Measurements from ENCODE around the gene XG.
A peak's percentile ranks its signal among the peaks of the same experiment; 100 is the strongest.
"Not testable (repeated sequence)": the region's sequence is repeated elsewhere in the genome, so short reads cannot be mapped to it uniquely, and the experiment has no call there.

The XG gene

DNA sequence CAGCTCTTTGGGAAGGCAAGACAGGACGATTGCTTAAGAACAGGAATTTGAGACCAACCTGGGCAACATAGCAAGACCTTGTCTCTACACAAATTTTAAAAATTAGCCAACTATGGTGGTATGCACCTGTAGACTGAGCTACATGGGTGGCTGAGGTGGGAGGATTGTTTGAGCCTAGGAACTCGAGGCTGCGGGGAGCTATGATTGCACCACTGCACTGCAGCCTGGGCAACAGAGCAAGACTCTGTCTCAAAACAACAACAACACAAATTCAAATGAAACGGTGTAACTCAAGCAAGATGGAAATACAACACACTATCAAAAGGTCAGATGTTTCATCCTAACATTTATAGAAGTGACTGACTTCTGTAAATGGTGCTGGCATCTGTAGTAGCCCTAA is 37.1 kb downstream of the XG start:
- Mint-ChIP-seq H3K36me3 (ENCODE audit: low read depth) (no peaks in the 10 kb centered on the region), H3K27me3 (ENCODE audit: low read depth, poor library complexity) (peaks cover 4% of the 10 kb centered on the region), H3K4me3 (no peak overlapping the region), H3K4me1 (peaks cover 25% of the 10 kb centered on the region), H3K27ac (no peak overlapping the region), H3K9me3 (no peaks in the 10 kb centered on the region)
- no peak for DNase-seq
- TF ChIP-seq, protein P1, sequence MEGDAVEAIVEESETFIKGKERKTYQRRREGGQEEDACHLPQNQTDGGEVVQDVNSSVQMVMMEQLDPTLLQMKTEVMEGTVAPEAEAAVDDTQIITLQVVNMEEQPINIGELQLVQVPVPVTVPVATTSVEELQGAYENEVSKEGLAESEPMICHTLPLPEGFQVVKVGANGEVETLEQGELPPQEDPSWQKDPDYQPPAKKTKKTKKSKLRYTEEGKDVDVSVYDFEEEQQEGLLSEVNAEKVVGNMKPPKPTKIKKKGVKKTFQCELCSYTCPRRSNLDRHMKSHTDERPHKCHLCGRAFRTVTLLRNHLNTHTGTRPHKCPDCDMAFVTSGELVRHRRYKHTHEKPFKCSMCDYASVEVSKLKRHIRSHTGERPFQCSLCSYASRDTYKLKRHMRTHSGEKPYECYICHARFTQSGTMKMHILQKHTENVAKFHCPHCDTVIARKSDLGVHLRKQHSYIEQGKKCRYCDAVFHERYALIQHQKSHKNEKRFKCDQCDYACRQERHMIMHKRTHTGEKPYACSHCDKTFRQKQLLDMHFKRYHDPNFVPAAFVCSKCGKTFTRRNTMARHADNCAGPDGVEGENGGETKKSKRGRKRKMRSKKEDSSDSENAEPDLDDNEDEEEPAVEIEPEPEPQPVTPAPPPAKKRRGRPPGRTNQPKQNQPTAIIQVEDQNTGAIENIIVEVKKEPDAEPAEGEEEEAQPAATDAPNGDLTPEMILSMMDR (IDR thresholded peaks at IDR 0.05): no peak

DNA sequence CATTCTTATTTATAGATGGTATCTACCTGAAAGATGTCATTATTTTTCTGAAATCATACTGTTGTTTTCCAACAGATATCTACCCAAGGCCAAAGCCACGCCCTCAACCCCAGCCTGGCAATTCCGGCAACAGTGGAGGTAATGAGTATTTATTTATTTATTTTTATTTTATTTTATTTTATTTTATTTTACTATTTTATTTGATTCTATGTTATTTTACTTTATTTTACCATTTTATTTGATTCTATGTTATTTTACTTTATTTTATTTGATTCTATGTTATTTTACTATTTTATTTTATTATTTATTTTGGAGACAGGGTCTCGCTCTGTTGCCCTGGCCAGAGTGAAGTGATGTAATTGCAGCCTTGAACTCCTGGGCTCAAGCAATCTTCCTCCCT is 37.7 kb downstream of the XG start:
- peaks cover 27% of the 10 kb centered on the region for H3K4me1 Mint-ChIP-seq
- TF ChIP-seq, protein P1 (IDR thresholded peaks at IDR 0.05): no peak
- no peaks in the 10 kb centered on the region for H3K36me3 Mint-ChIP-seq (ENCODE audit: low read depth)
- no peak overlapping the region for H3K27ac Mint-ChIP-seq
- H3K9me3 Mint-ChIP-seq: no peaks in the 10 kb centered on the region
- peaks cover 5% of the 10 kb centered on the region for H3K27me3 Mint-ChIP-seq (ENCODE audit: low read depth, poor library complexity)
- no peak for DNase-seq
- H3K4me3 Mint-ChIP-seq: no peak overlapping the region

DNA sequence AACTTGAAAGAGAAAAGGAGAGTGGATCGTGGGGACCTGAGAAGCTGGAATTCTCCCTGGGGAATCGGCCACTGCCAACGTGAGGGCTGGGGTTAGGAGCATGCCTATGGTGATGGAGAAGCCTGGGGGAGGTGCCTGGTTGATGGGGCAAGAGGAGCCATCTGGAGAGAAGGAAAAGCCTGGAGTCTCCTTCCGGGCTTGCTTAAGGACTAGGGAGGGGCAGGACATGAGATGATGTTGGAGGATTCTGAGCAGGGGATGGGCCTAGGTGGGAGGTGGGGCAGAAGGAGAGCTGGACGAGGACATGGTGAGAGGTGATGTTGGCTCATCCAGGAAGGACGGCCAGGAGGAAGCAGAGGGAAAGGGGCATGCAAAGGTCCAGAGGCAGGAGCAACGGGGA is 41.9 kb downstream of the XG start:
- TF ChIP-seq, protein P1 (IDR thresholded peaks at IDR 0.05): no peak
- Mint-ChIP-seq H3K9me3 (no peaks in the 10 kb centered on the region), H3K27me3 (ENCODE audit: low read depth, poor library complexity) (peaks cover 10% of the 10 kb centered on the region), H3K4me1 (peaks cover 24% of the 10 kb centered on the region), H3K4me3 (no peak overlapping the region), H3K36me3 (ENCODE audit: low read depth) (no peaks in the 10 kb centered on the region), H3K27ac (no peak overlapping the region)
- no peak for DNase-seq

DNA sequence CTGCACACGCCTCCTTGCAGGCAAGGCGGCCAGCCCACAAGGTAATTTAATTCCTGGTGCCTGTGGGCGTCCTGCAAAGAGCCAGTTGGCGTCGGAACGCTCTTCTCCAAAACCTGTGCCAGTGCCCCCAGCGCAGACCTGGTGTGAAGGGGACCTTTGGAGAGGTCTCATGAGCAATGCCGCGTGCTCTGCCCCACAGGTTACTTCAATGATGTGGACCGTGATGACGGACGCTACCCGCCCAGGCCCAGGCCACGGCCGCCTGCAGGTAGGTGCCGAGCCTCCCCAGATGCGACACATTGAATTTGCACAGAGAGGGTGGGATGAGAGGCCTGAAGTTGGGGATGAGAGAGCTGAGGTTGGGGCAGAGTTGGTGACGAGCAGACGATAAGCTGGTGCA is 42.5 kb downstream of the XG start:
- Mint-ChIP-seq H3K4me1 (peaks cover 30% of the 10 kb centered on the region), H3K36me3 (ENCODE audit: low read depth) (no peaks in the 10 kb centered on the region), H3K27ac (no peak overlapping the region), H3K4me3 (no peak overlapping the region), H3K9me3 (no peaks in the 10 kb centered on the region), H3K27me3 (ENCODE audit: low read depth, poor library complexity) (peaks cover 10% of the 10 kb centered on the region)
- TF ChIP-seq, protein P1 (IDR thresholded peaks at IDR 0.05): no peak
- no peak for DNase-seq

DNA sequence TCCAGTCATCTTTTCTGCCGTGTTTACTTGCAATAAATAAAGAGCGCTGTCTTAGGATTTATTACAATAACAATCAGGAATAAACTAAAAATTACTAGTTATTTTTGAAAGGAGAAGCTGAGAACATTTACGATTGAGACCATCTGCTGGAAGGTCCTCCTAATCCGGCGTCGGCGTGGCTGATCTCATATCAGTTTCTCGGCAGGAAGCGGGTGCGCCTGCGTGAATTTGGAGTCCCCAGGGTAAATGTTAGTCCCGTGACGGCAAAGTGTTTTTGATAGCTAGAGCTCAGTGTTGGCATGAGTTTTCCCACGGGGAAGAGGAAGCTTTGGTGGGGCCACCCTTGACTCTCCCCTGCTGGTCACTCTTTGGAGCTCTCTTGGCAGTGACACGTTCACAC is 45.0 kb downstream of the XG start:
- H3K36me3 Mint-ChIP-seq (ENCODE audit: low read depth); H3K9me3 Mint-ChIP-seq; H3K4me3 Mint-ChIP-seq; DNase-seq: not testable (repeated sequence)
- peaks cover 24% of the 10 kb centered on the region for H3K27me3 Mint-ChIP-seq (ENCODE audit: low read depth, poor library complexity)
- peaks cover 44% of the 10 kb centered on the region for H3K4me1 Mint-ChIP-seq
- H3K27ac Mint-ChIP-seq: peak overlapping the region; percentile 78

DNA sequence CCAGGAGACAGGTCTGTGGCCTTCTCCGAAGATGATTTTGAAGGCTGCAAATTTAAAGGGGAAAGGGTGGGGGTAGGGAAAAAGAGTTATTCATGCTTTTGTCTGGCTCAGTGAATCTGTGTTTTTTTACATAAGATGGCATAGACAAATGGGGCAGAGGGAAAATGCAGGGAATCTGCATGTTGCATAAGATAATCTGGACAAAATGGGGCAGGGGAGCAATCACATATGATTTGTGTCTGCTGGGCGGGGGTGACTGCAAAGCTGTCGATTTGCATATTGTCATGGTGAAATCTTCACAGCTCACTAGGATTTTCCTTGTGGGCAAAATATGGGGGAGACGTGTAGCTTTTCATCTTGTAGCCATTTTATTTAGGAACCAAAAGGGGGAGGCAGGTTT is 47.5 kb downstream of the XG start:
- TF ChIP-seq, protein P1 (IDR thresholded peaks at IDR 0.05): no peak
- DNase-seq: no peak
- Mint-ChIP-seq H3K9me3 (peaks cover 3% of the 10 kb centered on the region), H3K36me3 (ENCODE audit: low read depth) (no peaks in the 10 kb centered on the region), H3K4me1 (peaks cover 35% of the 10 kb centered on the region), H3K27me3 (ENCODE audit: low read depth, poor library complexity) (peaks cover 42% of the 10 kb centered on the region), H3K4me3 (no peak overlapping the region), H3K27ac (no peak overlapping the region)

DNA sequence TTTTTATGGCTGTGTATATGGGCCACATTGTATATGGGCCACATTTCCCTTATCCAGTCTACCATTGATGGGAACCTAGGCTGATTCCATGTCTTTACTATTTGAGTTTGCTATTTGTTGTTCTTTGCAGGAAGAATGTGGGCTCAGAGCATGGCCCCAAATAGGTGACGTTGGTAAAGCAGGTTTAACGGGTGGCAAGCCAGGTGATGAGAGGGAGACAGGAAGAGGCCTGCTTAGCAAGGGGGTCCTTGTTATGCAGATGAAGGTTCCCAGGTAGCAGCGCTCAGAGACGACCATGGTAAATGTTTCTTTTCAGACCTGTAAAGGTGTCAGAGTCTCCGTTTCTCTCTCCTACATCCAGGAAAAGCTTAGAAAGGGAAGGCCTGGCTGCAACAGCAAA is 48.1 kb downstream of the XG start:
- Mint-ChIP-seq H3K4me1 (peaks cover 36% of the 10 kb centered on the region), H3K27me3 (ENCODE audit: low read depth, poor library complexity) (peaks cover 42% of the 10 kb centered on the region)
- H3K27ac Mint-ChIP-seq; DNase-seq; H3K36me3 Mint-ChIP-seq (ENCODE audit: low read depth); H3K4me3 Mint-ChIP-seq; H3K9me3 Mint-ChIP-seq: not testable (repeated sequence)
